SK-N-SH treated with all-trans-retinoic acid at 6 μM for 48 hours (cell line): Measurements from ENCODE around the gene JARID2.

Experiments used
- ARNTL ChIP-seq: fragments of 450-650 bp; formaldehyde crosslinking; IDR thresholded peaks from 2 replicates; pipeline ENCODE4 v1.5.0; 2020; ENCODE audit warnings: low read depth, mild to moderate bottlenecking, moderate library complexity, borderline replicate concordance
- CREB5 ChIP-seq: fragments of 250-450 bp; sonication (Bioruptor Pico); IDR thresholded peaks from 2 replicates; pipeline ENCODE4 v1.5.1; 2020; ENCODE audit warnings: low read depth, mild to moderate bottlenecking, moderate library complexity
- ISL1 ChIP-seq: fragments of 250-450 bp; sonication (Bioruptor Pico); IDR thresholded peaks from 2 replicates; pipeline ENCODE4 v2.1.2; 2022; ENCODE audit warnings: mild to moderate bottlenecking, moderate library complexity
- RARB ChIP-seq: fragments of 250-450 bp; sonication (Bioruptor Pico); IDR thresholded peaks from 2 replicates; pipeline ENCODE4 v1.8.0; 2021; ENCODE audit warnings: mild to moderate bottlenecking, moderate library complexity
- TCF4 ChIP-seq: fragments of 250-450 bp; sonication (Bioruptor Pico); IDR thresholded peaks from 2 replicates; pipeline ENCODE4 v1.8.0; 2021; ENCODE audit warnings: mild to moderate bottlenecking, moderate library complexity, borderline replicate concordance
- ZNF70 ChIP-seq: fragments of 450-650 bp; formaldehyde crosslinking; IDR thresholded peaks from 2 replicates; pipeline ENCODE4 v1.5.0; 2020; ENCODE audit warnings: mild to moderate bottlenecking, moderate library complexity

- TF ChIP-seq CREB5 (CRISPR knock-in tag) (no peak), ZNF70 (no peak), ISL1 (CRISPR knock-in tag) (no peak), RARB (CRISPR knock-in tag) (no peak), TCF4 (CRISPR knock-in tag) (no peak), ARNTL (no peak)
Observed at GRCh38 chr6:15357782-15358181, 111.9 kb downstream of the JARID2 start.
